Adrenal gland (tissue), 12 donors: ENCODE results near the gene TRAPPC5. TPM values are rescaled to one million over a fixed set of nuclear protein-coding genes. Genes with fewer than 3 reads are reported as not detected.

Experiments
- DNase-seq, 7 donors: peaks; one replicate each; pipeline ENCODE4 v3.0.0-alpha.2; 2019 to 2020
- H3K27ac ChIP-seq, 5 donors: fragments of 200-600 bp; sonication (generic) in 4 of 5; 1 replicate in 3 of 5; 2 replicates in 2 of 5; pipeline versions ENCODE4 v1.5.1 to v1.8.0; 2016 to 2020; ENCODE audit warnings: mild to moderate bottlenecking in 1 of 5
- H3K27me3 ChIP-seq: fragments of 200-600 bp; 2 replicates; pipeline ENCODE4 v1.8.0; 2021
- H3K36me3 ChIP-seq, 2 donors: fragments of 200-600 bp; replicated peaks in 1 of 2; 1 replicate in 1 of 2; 2 replicates in 1 of 2; pipeline versions ENCODE4 v1.5.1 to v1.8.0; 2018 to 2022
- H3K4me1 ChIP-seq, 2 donors: fragments of 200-600 bp; replicated peaks in 1 of 2; 1 replicate in 1 of 2; 2 replicates in 1 of 2; pipeline versions ENCODE4 v1.5.1 to v1.8.0; 2018 to 2021
- H3K4me3 ChIP-seq, 4 donors: fragments of 200-600 bp; sonication (generic) in 3 of 4; one replicate each; pipeline ENCODE4 v1.5.1; 2016 to 2018
- H3K9me3 ChIP-seq, 3 donors: fragments of 200-600 bp; sonication (generic) in 1 of 3; replicated peaks in 1 of 3; 1 replicate in 2 of 3; 2 replicates in 1 of 3; pipeline versions ENCODE4 v1.5.1 to v1.8.0; 2016 to 2021
- CTCF ChIP-seq, 6 experiments: fragments of 450-650 bp in 4 of 6; fragments of 200-600 bp in 2 of 6; sonication (generic) in 1 of 6; IDR thresholded peaks; 1 replicate in 5 of 6; 2 replicates in 1 of 6; pipeline versions ENCODE4 v1.5.1 to v1.8.0; 2016 to 2021; ENCODE audit warnings: antibody characterized with exemption in 6 of 6, mild to moderate bottlenecking in 2 of 6, moderate library complexity in 1 of 6
- POLR2A ChIP-seq, 2 donors: fragments of 450-650 bp; IDR thresholded peaks; one replicate each; pipeline ENCODE4 v1.6.1; 2017; ENCODE audit warnings: antibody characterized with exemption in 2 of 2, mild to moderate bottlenecking in 2 of 2, moderate library complexity in 1 of 2
- WGBS, 4 donors: extraction: QIAGEN DNeasy Blood & Tissue Kit in 2 of 4; methylation state at CpG; one replicate each; pipeline versions ENCODE4 v1.1.5 to v1.1.7; 2013 to 2017; 5-methylcytosine and 5-hydroxymethylcytosine counted together
- intact Hi-C, 2 donors: fragments of 100-400 bp; cut with DNase I; formaldehyde crosslinking; loops; one replicate each; pipeline versions ENCODE4 v1.14.1 to v1.15.0; 2022 to 2023
- polyA plus RNA-seq, 3 donors: library from polyadenylated mRNA; stranded (reverse); fragments of 200-250 nt in 2 of 3; fragments of 350-450 nt in 1 of 3; fragmentation: Illumina TruSeq in 1 of 3; extraction: RNeasy Lipid Tissue Mini Kit (QIAGEN cat#74804) in 1 of 3; gene quantifications; one replicate each; pipeline ENCODE4 v1.2.3, GENCODE V29; 2013 to 2014
- total RNA-seq, 9 donors: library from RNA; depleted of rRNA in 4 of 9; stranded (reverse); fragments of >200 nt in 4 of 9; fragments of 120-200 nt in 1 of 9; fragmentation: NEBNext Ultra II Directional in 1 of 9; extraction: Animal tissue kit (Norgen Biotek cat#: 25700) in 1 of 9; gene quantifications; one replicate each; pipeline versions ENCODE4 v1.1.0 to v1.2.4, GENCODE V29; 2013 to 2023
- donor health status: healthy with polysubstance abuse.
- donor health status: Bipolar disorder and iron deficiency.
- donor health status: DM: yes; HTN: yes; CAD: no.
- donor health status: DM: no; HTN: no; CAD: no.
- donor health status: DM: no; HTN: no; CAD: no.
- donor health status: DM: yes; HTN: yes; CAD: no.

Gene TRAPPC5
- total and polyA plus RNA-seq, 12 donors = 5.6 to 502 (median 153) TPM

- Histone ChIP-seq H3K27me3 (peaks cover 36% of the 10 kb centered on the region), H3K4me3 (no peak within 1 kb of the TSS), H3K36me3 (no peaks in the 10 kb centered on the region), H3K4me1 (peaks cover 0 to 5% of the 10 kb centered on the region in 2 donors), H3K27ac (no peak within 1 kb of the TSS), H3K9me3 (no peaks in the 10 kb centered on the region)
- TF ChIP-seq CTCF (IDR thresholded peaks at IDR 0.05) (no peak), POLR2A (IDR thresholded peaks at IDR 0.05) (no peak)
- intact Hi-C loops = no loop called here
- 65 to 80% (median 67%) methylated on average over 9 of the region's 9 CpGs for WGBS, 4 donors
- no peak for DNase-seq
Measured at GRCh38 chr19:7732045-7732444, 51.4 kb downstream of the TRAPPC5 start, which contains the start of gene CLEC4G. Gene CLEC4G (minus strand): TSS chr19:7732110. CDS start chr19:7732102, 8 bp downstream.

- Histone ChIP-seq H3K9me3 (no peaks in the 10 kb centered on the region), H3K4me1 (peaks cover 0 to 5% of the 10 kb centered on the region in 2 donors), H3K27ac (no peak overlapping the region), H3K27me3 (peaks cover 27% of the 10 kb centered on the region), H3K36me3 (no peaks in the 10 kb centered on the region), H3K4me3 (no peak overlapping the region)
- TF ChIP-seq POLR2A (IDR thresholded peaks at IDR 0.05) (no peak), CTCF (IDR thresholded peaks at IDR 0.05) (no peak)
- 72 to 82% (median 78%) methylated on average over 6 of the region's 6 CpGs for WGBS, 4 donors
- intact Hi-C loops = no loop called here
- no peak for DNase-seq
Measured at GRCh38 chr19:7733376-7733775, 52.7 kb downstream of the TRAPPC5 start.

- TF ChIP-seq POLR2A (IDR thresholded peaks at IDR 0.05) (no peak), CTCF (IDR thresholded peaks at IDR 0.05) (no peak)
- Histone ChIP-seq H3K27me3 (peaks cover 16% of the 10 kb centered on the region), H3K36me3 (no peaks in the 10 kb centered on the region), H3K9me3 (no peaks in the 10 kb centered on the region), H3K4me1 (peaks cover 0 to 5% of the 10 kb centered on the region in 2 donors), H3K4me3 (no peak overlapping the region), H3K27ac (peak overlapping the region in 2 of 5 donors; percentile 17 to 66)
- intact Hi-C loops = no loop called here
- WGBS, 4 donors = 54 to 74% (median 61%) methylated on average over 12 of the region's 12 CpGs
- DNase-seq = peak in 1 of 7 donors; percentile 31
Measured at GRCh38 chr19:7734220-7735203, 53.9 kb downstream of the TRAPPC5 start.

GRCh38 chr19:7736148-7736547 is 55.5 kb downstream of the TRAPPC5 start:
- 30 to 45% (median 35%) methylated on average over 1 of the region's 1 CpG for WGBS, 4 donors
- intact Hi-C loops = no loop called here
- TF ChIP-seq CTCF (IDR thresholded peaks at IDR 0.05) (no peak), POLR2A (IDR thresholded peaks at IDR 0.05) (no peak)
- no peak overlapping the region for H3K4me3 ChIP-seq
- H3K27me3 ChIP-seq = peaks cover 2% of the 10 kb centered on the region
- DNase-seq = no peak
- no peaks in the 10 kb centered on the region for H3K9me3 ChIP-seq
- H3K27ac ChIP-seq = no peak overlapping the region
- no peaks in the 10 kb centered on the region for H3K36me3 ChIP-seq
- no peaks in the 10 kb centered on the region for H3K4me1 ChIP-seq
